NCI-H748 treated with DMSO at 0.1 percent for 48 hours (cell line): ENCODE measurements around the gene SPCS3.
"Not testable (repeated sequence)": the region's sequence is repeated elsewhere in the genome, so short reads cannot be mapped to it uniquely, and the experiment has no call there.

Experiments
- DNase-seq: peaks from one replicate; lab custom pipeline; 2025; lab: John Stamatoyannopoulos, UW

SPCS3 gene

DNA sequence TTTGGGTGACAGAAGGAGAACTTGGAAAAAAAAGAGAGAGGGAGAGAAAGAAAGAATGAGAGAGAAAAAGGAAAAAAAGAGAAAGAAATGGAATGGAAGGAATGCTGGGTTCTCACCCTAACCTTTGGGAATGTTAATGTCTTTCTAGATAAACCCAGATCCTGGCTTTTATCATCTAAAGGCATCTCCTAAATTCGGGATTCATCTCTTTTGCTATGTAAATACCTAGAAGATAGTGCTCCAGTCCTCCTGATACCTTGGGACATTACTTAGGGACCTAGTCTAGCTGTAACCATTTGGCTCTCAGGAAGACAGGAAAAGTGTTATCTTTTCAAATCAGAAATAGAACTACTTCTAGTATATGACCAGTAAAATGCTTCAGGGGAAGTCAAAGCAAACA is 15.8 kb upstream of the SPCS3 start:
- no peak for DNase-seq

DNA sequence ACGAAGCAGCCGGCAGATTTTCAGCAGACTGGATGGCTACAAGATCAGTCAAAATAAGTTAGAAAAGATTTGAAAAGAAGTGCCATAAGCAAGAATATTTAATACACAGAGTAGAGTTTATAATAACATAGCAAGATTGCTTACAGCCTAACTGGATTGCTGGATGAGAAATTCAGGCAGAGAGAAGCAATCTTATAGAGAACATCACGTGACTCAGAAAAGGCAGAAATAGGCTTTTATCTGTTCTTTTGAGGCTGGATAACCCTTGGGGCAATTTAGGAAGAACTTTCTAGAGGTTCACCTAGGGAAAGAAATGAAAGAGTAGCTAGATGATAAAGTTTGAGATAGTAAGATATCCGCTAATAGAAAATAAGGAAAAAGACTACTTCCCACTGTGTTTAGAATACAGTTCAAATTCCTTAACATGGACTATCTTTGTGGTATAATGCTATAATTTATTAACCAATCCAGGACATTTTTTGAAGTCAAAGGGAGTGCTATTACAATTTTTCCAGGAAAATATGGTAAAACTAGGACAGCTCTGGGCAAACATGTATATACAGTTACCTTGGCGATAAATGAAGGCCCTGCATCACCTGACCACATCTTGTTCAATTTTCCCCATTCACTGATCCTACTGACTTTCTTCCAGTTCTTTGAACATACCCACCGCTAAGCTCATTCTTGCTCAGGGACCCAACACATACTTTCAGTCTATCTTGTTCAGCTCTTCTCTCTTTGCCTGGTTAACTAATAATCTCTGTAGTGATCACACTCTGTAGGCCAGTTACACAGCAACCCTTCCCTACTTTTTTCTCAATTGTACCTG is 12.7 kb upstream of the SPCS3 start:
- no peak for DNase-seq

DNA sequence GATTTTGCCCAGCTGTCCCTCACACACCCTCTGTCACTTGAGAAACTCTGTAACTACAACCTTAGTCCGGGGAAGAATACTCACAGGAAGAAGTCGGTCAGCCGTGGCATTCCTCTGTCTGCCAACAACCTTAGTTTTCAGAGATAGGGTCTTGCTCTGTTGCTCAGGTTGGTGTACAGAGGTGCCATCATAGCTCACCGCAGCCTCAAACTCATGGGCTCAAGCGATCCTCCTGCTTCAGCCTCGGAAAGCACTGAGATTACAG is 12.2 kb upstream of the SPCS3 start:
- no peak for DNase-seq

DNA sequence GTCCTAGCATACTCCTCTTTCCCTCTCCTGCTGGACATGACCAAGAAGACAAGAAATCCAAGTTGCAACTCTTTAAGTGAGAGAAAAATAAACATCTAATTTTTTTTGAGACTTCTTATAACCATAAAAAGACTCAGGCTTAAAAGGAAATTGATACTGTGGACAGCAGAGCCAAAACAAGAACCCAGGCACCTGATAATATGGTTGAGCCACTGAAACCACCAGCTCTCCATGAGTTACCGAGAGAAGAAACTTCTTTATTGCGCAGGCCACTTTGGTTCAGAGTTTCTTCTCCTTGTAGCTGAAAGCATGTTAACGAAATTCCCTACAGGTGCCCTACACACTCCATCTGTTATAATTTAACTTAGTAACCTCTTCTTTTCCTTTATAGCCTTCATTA is 11.3 kb upstream of the SPCS3 start:
- DNase-seq = no peak

DNA sequence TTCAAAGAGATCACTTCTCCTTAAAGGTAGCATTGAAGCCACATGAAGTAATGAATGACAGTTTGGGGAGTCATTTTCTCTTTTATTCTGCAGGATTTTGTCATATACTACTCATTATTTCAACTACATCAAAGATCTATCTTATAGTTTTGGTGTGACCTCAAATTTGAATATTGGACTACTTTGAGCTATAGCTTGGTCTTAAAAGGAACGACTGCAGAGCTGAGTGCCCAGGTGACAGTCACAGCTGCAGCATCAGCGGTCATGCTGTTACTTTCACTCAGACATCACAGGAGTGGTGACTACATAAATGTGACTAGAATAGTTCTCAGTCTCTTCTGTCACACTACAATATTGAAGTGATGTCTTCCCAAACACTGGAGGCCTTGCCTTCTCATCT is 10.7 kb upstream of the SPCS3 start:
- DNase-seq = no peak

DNA sequence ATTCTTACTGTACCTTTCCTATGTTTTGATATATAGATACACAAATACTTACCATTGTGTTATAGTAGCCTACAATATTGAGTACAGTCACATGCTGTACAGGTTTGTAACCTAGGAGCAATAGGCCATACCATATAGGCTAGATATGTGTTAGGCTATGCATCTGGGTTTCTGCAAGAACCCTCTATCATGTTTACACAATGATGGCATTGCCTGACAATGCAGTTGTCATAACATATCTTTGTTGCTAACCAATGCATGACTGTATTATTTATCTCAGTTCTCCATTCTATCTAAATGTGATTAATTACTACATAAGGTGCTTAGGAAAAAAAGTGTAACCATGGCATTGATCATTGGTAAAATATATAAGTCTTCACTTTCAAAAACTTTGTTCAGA is 10.0 kb upstream of the SPCS3 start:
- DNase-seq = no peak

DNA sequence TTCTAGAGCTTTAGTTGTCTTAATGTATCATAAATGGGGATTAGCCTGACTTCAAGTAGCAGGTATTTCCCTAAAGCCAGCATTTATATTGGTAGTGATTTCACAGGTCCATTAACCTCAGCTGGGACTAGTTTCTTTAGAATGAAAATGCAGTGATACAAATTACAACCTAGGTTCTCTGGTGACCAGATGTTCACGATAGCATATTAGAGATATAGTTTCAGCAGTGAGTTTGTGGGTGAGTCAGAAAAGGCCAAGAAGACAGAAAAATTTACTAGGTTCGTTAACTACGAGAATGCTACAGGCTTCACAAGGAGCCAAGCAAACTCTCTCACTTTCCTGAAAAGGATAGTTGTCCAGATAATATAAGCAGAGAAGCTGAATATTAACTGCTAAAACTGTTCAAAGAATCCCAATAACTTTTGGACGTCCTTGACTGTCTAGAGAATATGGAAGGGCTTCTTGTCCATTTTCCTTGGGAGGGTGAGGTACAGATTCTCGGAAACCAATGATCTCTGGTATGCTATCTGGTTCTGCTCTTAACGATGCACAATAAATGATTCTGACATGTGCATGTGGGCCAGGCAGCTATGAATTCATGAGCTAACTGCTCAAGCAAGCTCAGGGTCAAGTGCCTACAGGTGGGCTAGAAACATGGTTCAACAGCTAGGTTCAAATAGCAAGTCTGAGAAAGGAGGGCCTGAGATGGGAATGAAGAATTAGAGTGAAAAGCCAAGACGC is 6.0 kb upstream of the SPCS3 start:
- DNase-seq = no peak

DNA sequence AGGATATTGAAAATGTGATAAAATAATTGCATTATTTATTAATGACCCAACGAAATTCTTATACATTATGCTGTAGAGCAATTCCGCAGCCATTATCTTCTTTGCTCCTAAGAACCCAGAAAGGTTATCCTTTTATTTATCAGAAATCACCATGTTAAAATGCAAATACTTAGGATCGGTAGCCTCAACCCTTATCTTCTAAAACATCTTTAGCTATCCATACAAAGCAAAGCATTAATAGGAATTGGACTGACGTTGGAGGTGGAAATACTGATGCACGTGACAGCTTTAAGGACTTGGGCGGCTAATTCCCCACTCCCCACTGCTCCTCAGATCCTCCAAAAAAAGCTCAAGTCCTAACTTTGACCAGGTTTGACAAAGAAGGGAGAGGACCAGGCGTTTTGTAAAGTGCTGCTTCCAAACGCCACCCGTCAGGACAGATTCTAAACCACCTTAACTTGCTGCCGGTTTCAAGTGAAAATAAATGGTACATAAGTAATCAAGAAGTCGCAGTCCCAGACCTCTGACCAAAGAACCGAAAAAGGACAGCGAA is 539 bp upstream of the SPCS3 start:
- peak; percentile 10 for DNase-seq

DNA sequence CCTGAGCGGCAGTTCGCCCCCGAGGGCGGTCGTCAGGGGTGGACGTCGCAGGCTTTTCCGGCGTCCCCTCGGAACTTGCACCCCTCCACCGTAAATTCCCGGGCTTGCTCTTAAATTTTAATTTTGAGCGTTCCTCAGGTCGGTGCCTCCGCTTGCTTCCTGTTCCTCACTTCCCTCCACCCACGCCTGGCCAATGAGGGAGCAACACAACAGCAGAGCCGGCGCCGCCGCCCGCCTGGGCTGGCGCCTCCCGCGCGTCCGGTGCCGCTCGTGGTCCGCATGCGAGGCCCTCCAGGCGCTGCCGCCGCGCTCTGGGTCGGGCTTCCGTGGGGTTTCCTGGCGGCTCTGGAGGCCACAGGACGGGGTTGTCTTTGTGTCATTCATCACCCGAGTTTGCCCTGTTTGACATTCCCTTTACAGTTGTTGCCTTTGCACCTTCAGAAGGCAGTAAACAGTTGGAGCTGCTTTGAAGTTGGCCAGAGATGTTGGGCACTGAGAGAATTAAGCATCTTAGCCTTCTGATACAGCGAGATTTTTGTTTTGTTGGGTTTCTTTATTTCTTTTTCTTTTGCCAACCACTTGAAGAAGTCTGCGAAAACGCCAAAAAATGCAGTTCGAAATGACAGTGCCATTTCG is 692 bp downstream of the SPCS3 start:
- DNase-seq = peak; percentile 27

DNA sequence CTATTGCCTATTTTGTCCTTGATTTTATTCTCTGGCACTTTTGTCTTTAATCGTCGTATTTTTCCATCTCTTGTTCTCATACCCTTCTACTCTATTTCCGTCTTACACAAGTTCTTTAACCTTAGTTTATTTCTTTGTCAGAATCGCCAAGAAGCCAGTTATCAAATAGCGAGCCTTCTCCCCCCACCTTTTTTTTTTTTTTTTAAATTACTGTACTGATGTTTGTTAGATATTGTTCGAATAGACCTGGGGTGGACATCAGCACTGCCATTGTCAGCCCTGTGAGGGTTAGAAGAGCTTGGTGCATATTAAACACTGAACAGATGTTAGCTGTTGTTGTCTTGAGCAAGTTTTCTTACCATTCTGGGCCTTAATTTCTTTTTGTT is 1.2 kb downstream of the SPCS3 start:
- no peak for DNase-seq

DNA sequence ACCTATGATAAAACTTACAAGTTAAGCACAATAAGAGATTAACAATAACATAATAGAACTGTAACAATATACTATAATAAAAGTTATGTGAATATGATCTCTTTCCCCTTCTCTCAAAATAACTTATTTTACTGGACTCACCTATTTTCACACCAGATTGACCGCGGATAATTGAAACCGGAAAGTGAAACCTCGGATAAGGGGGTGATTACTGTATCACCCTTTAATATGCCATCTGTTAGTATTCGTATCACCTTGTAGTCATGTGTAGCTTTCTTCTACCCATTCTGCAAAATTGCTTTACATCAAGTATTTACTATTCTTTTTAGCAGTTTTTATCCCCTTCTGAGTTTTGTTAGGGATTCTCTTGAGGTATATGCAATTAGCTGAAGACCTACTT is 1.8 kb downstream of the SPCS3 start:
- no peak for DNase-seq

DNA sequence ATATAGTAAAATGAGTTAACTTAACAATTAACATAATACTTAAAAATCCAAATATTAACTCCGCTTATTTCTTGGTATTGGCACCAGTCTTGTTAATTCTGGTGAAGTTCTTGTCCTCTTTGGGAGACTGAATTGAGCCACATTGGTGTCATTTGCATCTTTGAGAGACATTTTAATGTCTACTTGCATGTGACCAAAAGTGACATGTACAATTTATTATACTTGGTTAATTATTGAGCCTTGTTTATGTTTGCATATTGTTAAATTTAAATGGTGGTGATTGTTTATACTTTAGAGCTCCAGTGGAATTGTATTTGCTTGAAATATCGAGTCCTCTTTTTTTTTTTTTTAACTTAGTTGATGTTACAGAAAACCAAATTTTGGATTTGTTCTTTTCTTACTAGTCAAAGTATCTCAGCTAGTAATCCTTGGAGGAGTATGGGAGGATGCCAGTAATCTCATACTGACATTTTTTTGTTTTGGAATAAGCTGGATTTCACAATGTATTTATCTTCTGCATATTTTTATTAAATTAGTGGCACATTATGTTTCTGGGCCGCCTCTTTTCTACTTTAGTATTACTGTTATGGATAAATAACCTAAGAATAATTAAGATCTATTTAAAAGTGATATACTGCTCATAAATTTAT is 3.9 kb downstream of the SPCS3 start:
- DNase-seq = no peak

DNA sequence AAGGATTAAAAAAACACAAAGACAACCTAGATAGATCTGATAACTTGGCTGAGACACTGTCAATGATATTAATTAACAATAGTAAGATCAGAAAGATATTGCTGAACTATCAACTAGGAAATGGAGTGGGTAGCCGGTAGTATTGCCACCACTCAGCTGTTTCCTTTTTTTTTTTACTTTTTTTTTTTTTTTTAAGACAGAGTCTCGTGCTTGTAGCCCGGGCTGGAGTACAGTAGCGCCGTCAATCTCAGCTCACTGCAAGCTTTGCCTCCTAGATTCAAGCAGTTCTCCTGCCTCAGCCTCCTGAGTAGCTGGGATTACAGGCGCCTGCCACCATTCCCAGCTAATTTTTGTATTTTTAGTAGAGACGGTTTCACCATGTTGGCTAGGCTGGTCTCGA is 5.1 kb downstream of the SPCS3 start:
- DNase-seq = not testable (repeated sequence)

DNA sequence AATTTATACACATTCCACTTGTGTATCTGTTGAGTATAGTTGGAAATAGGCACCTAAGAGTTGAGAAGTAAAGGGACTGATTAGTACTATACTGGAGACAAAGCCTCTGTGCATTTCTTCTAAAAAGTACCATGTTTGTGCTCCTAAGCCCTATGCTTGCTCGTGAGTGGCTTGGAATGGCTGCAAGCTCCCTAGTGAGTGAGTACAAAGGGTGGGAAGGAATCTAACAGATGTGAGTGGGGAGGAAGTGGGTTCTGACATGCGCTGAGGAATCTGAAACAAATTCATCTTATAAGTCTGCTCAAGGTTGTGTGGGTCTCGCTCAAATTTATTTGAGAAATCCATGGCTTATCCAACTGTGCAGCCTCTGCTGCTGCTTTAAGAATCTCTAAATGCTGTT is 13.3 kb downstream of the SPCS3 start:
- DNase-seq = no peak

DNA sequence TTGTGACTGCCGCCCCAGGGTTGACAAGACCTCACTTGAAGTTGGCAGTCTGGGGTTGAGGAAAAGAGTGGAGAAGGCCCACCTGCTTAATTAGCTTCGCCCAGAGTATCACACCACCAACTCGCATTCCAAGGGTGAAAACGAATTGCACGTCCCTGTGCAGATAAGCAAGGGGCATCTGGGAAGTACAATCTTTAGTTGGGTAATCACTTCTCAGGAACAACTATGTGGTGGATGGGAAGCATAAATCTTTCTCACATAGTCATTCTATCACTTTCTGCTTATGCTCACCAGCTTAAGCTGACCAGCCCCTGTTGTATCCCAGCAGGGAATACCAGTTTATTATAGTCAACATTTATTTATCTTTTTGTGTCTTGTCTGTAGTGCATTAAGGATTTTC is 14.3 kb downstream of the SPCS3 start:
- DNase-seq = no peak

DNA sequence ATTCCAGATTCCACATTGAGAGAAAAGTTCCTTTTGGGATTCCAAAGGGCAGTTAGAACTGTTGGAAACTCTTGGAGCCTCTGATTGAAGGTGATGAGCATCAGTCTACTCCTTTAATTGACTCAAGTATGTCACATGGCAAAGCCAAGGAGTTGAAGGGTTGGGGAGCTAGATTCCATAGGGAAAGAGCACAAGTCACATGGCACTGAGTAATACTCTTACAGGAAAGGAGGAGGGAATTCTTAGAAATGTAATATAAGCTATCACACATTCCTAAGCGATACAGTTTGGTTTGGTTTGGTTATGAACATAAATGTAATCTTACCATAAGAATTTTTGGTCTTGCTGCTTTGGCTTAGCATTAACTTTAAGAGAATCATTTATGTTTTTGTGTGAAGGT is 15.7 kb downstream of the SPCS3 start:
- DNase-seq = no peak

DNA sequence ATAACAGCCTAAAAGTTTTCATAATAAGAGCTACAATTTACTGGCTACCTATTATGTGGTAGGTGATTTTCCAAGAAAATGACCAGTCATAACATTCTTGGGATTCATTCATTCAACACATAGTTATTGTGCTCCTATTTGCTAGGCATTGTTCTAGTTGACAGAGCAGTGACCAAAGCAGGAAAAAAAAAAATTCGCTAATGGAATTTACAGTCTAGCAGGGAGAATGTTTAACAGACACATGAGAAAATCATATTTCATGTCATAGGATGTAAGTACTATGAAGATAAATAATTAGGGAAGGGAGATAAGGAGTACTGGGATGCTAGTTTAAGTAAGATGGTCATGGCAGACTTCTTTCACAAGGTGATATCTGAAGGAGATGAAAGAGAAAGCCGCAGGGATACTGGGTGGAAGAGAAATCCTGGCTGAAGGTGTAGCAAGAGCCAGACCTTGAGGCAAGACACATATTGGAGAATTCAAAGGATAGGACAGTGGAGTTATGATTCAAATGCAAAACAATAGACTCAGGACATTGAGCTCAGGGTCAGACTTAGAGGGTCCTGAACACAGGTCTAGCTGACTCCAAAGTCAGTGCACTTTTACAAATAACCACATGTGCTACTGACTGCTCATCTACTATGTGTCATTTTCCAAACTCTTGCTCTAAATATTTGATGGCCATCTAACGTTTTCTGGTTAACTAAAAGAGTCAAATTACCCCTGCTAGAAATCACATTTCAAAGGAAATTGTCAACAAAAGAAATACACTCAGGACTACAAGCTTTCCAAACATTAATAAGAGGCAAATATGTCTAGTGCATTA is 20.4 kb downstream of the SPCS3 start:
- DNase-seq = no peak

DNA sequence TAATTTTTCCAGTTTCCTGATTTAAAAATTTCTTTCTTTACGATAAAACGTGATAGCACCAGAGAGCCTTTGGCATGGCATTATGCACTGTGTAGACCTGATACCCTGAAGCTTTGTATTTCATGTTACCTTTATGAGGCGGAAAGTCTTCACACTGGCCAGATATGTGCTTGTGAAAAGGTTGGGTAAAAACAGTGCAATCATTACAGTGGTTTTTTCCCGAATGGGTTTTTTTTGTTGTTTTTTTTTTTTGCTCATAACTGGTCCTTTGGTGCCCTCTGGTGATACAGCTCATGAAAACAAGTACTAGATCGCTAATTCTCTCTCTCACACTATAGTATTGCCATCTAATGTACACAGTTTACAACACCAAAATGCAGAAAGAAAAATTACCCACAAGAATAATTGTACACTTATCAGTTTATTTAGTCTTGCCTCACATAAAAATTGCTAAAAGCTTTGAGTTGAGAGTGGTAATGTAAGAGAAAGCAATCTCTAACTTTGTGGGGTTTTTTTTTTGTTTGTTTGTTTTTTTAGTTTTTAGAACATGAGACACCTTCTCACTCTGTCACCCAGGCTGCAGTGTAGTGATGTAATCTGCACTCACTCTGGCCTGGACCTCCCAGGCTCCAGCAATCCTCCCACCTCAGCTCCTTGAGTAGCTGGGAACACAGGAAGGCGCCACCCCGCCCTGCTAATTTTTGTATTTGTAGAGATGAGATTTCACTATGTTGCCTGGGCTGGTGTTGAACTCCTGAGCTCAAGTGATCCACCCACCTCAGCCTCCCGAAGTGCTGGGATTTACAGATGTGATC is 21.3 kb downstream of the SPCS3 start:
- peak; percentile 6 for DNase-seq

DNA sequence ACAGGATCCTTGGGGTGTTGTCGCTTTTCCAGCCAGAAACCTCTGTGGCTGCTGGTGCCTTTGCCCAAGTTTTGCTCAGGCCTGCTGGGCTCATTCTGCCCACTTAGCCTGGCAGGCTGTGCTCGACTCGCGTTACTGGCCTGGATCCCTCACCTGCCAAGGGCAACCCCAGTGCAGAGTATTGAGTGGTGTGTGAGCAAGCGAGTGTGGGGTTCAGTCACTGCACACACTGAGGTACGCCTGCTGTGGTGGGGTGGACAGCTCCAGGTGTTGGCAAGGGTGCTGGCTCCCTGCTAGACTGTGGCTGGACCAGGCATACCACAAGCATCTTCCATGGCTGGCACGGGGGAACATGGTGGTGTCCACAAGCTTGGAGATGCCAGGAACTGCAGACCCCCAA is 22.6 kb downstream of the SPCS3 start:
- DNase-seq = no peak

DNA sequence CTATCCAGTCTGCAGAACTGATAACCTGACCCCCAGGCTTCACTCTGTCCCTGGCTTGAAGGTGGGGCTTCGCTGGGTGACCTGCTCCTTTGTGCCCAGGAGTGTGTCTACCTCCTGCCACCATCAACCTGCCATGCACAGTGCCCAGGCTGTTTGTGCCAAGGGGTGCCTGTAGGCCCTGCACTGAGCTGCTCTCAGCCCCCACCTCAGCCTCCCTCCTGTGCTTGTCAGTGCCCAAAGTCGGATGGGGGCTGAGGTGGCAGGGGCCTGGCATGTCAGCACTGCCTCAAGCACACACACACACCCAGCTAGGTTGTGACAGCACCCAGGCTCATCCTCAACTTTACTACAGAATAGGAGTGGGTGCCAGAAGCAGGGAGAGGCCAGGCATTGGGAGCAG is 23.5 kb downstream of the SPCS3 start:
- no peak for DNase-seq

DNA sequence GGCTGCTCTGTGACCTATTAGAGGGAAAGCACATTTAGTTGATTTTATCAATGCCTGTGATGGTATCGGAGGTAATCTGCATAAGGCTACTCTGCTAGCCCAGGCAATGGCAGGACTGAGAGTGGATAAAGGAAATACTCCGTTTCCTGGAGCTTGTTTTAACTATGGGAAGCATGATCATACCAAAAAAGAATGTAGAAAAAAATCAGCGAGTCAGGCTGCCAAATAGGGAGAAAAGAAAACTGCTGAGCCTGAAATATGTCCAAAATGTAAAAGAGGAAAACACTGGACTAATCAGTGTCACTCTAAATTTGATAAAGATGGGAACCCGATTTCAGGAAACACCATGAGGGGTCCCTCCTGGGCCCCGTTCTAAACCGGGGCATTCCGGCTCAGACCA is 25.6 kb downstream of the SPCS3 start:
- DNase-seq = not testable (repeated sequence)
